HG03565 (cell line): ENCODE results near the gene TAF4B.
"Not testable (repeated sequence)": the region's sequence is repeated elsewhere in the genome, so short reads cannot be mapped to it uniquely, and the experiment has no call there.

Experiments
- ATAC-seq: cut with Tn5 transposase; IDR thresholded peaks from one replicate; pipeline ENCODE4 v1.9.1; 2021; ENCODE audit warnings: mild to moderate bottlenecking, moderate library complexity; ENCODE audit not compliant: unreplicated experiment

TAF4B gene

DNA sequence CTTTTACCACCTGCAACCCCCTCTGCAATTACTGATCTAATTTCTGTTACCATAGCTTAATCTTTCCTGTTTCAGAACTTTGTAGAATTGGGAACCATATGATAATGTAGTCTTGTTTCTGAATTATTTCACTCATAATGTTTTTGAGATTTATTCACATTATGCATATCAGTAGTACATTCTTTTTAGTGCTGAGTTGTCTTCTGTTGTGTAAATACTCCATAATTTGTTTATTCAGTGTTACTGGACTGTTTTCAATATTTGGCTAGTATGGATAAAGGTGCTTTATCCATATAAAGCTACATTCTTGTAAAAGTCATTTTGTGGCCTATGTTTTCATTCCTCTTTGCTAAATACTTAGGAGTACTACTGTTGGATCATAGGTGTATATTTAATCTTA is 152.5 kb downstream of the TAF4B start:
- no peak for ATAC-seq

DNA sequence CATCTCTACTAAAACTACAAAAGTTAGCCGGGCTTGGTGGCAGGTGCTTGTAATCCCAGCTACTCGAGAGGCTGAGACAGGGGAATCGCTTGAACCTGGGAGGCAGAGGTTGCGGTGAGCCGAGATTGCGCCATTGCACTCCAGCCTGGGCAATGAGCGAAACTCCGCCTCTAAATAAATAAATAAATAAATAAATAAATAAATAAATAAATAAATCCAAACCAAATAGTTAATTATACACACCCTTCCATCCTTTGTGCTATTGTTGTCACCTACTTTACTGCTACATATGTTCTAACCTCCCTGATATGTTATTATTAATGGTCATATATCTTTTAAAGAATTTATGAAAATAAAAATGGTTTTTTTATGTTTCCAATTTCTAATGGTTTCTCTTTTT is 155.3 kb downstream of the TAF4B start:
- not testable (repeated sequence) for ATAC-seq

DNA sequence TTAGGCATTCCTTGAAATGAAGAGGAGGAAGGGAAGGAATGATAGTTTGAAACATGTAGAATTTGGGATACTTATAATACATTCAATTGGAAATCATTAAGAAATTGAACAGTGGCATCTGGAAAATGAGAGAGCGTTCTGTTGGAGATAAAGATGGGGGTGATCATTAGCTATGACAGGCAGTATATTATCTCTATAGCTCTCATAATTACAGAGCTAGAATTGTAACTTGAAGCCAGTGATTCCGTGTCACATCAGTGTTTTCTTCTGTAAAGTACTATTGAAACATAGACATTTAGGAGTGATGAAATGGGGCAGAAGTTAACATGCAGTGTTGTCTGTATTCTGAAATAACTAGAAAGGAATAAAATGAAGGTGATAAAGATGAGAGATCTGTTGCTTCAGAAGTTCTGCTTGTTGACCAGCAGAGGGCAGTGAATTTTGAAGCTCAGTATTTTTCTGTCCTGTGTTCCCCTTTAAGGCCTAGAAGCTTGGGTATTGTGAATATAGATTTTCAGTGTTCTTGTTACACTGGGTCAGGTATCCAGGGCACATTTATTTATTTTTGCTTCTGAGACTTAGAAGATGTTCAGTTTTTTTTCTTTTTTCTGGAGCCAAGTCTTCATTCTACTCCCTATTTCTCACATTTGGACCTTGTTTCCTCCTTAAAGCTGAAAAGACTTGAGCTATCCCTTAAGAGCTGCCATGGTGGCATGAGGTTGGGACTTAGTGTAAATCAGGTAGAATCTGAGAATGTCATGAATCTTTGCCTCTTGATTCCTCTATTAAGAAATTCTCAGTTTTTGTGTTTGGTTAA is 157.4 kb downstream of the TAF4B start:
- peak; percentile 76 for ATAC-seq

DNA sequence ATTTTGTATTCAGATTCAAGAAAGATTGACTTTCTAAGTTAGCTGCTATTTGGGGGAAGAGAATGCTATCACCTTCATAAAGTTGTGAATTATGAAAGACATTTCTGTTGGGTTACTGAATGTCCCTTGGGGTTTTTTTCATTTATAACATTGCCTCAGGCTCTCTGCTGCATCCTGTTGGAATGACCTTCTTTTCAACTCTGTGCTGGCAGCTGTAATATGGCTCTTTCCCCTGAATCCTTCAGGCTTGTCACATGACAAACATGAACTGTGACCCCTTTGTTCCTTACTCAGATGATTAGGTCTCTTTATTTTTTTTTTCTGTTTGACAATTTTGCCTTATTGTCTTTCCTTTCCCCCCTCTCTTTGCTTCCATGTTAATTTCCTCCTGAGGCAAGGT is 159.8 kb downstream of the TAF4B start:
- no peak for ATAC-seq

DNA sequence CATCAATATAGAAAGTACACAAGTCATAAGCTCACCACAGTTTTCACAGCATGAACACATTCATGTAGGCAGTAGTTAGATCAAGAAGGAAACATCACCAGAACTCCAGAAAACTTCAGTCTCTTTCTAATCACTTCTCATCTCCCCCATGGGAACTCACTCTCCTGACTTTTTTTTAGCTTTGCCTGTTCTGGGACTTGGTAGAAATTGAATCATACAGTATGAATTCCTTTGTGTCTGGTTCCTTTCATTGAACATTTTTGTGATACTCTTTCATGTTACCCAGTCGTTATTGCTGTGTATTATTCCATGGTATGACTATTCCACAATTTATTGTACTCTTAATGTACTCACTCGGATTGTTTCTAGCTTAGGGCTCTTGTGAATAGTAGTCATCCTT is 160.2 kb downstream of the TAF4B start:
- no peak for ATAC-seq

DNA sequence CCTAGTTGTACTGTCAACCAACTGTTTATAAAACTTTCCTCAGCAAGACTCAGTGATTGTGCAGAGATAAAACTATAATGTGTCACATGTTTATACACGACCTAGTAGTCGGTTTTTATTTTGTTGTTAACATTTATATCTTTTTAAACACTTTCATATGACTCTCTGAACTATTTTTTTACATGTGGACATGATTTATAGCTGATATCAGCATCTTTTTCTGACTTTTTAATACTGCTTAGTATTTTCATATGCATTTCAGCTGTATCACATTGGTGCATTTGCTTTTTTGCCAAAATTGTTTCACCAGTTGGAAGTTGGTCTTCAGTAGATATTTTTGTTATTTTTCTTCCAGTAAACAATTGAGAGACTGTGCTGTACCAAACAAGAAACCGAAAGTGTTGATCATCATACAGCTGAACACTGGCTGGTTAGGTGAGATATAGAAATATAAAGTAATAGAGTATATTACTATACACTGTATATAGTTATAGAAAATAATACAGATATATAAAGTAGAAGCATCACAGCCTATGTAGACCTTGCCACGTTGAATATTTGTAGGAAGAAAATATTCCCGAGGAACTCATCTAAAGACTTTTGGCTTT is 167.9 kb downstream of the TAF4B start:
- no peak for ATAC-seq

- ATAC-seq, result peak; percentile 44
These were observed 170.8 kb downstream of the TAF4B start for GRCh38 chr18:26397019-26397418.

- no peak for ATAC-seq
These were observed 177.2 kb downstream of the TAF4B start for GRCh38 chr18:26403491-26403890.

DNA sequence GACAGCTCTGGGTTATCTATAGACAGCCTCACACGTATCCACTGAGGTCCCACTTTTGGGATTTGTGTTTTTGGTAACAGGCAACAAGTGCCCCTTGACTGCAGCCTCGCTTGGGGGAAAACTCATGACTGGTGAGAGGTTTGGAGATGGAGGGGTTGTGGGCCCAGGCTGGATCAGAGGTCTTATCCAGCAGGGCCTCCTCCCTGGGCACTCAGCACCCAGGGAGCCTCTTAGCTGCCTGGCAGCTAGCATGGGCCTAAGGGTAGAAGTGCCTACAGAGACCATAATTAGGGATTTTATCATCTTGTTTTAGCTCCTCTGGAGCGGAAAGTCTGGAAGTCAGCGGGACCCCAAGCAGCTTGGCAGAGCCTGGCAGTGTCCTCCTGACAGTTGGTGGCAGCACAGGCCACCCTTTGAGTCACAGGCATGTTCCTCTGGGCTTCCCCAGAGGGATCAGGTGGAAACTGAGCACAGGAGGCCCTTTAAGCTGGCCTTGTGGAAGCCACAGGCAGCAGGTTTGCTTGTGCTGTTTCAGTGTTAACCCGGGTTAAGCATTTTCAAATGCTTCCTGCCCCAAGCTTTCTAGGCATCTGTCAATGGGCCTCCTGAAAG is 179.1 kb downstream of the TAF4B start:
- peak; percentile 87 for ATAC-seq

DNA sequence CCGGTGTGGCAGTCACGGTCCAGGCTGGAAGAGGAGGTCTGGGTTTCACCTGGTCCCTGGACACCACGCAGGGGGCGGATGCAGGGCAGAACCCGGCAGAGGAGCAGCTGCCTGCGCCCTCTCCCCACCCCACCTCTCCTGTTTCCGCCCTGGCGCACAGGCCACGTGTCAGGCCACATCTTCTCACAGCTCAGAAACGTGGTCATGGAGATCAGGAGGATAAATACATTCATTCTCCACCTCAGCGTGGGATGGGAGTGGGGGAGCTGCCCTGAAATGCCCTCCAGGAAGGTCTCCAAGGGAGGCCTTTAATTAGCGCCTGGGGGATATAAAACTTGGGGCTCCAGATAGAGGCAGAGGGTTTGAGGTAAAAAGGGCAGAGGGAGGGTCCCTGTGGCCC is 180.1 kb downstream of the TAF4B start:
- ATAC-seq, result no peak

GRCh38 chr18:26406854-26407517 is 180.7 kb downstream of the TAF4B start:
- ATAC-seq, result no peak

DNA sequence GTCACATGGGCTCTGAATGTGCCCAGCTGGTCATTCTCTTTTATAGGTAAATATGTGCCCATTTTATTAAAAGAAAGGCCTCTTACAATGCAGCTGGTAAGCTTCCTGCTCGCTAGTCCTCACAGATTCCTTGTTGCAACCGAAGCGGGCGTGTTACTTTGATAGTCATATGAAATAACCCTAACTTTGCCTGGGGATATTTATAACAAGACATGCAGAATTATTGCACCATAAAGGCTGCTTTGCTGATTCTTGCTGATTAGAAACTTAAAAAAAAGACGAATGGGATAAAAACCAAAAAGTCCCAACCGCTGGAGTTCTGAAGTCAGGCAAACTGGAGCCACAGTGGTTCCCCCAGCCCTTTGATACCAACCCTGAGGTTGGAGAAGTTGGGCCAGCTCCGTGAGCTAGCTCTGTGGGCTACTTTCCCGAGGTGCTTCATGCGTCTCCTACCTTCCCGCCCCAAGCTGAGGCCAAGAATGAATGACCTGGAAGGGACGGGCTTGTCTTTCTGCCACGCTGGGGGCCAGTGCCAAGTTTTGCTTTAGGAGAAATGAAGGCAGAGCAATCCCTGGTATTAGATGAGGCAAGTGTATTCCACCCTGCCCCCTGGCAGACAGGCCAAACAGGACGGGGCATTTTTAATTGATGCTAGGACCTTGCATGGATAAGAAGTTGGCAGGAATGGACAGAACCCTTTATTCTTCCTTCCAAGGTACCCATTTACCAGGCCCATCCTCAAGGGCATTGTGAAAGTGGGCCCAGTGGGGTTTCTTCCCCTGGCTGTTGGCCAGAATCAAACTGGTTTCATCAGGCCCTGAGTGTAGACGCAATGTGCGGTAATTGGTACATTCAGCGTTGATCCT is 181.7 kb downstream of the TAF4B start:
- ATAC-seq, result no peak

DNA sequence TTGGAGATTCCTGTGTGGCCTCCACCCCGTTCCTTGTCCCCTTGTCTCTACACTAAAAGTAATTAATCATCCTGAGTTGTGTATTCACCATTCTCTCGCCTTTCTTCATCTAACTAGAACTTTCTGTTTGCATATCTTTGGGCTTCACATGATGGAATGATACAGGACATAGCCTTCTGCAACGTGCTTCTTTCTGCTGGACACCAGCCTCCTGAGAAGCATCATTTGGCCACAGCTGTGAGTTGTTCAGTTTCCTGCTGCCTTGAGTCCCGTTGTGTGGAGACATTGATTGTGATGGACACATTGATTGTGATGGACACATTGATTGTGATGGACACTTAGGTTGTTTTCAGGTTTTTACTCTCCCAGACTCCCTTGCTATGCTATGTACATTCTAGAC is 182.8 kb downstream of the TAF4B start:
- ATAC-seq, result no peak

GRCh38 chr18:26414901-26415440 is 188.7 kb downstream of the TAF4B start:
- ATAC-seq, result no peak

DNA sequence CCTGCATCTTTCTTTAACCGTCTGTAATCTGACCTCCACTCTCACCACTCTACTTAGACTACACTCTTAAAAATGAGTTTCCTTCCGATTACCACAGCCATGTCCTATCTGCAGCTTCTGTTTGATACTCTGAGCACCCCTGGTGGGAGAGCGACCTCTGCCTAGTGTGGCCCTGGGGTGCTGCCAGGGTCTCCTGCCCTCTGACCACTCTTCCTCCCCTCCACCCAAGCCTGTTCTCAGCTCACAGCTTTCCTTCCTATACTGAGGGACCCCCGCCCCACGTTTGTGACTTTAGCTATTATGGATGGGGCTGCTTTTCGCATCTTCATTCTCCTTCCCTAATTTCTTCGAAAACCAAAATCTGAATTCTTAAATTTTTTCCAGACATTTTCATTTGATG is 189.4 kb downstream of the TAF4B start:
- no peak for ATAC-seq

DNA sequence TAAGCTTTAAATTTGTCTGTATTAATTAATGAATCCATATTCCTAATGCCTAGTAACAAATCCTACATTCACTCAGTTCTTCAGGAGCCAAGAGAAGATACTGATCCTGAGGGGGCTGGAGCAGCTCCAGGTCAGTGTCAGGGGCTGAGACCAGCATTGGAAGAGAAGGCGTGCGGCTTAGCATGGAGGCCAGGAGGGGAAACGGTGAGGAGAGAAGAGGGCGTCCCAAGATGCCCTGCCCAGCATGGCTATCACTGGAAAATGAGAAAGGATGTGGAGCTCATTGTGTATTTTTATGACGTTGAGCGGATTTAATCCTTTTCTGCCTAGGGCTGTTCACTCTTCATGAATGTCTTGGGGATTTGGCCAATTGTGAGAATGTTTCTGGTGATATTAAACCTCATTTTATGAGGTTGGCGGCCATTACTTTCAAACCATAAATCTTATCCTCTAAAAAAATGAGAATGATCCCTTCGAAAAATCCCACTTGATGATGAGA is 190.5 kb downstream of the TAF4B start:
- no peak for ATAC-seq

DNA sequence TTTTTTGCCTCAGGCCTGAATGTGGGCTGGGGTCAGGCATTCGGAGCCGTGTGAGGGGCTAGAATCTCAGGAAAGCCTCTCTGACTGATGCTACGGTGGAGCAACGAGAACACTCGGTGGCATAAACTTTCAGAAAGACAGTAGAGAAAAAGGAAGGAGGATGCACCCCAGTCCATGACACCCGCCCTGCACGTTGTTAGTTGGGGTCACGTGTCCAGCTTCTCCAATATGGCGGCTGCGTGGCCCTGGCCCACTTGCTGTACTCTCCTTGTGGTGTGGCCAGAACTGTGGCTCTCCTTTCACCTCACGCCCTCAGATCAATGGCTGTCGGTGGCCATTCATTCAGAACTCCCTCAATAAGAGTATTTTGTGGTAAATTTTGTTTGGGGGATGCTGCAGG is 190.9 kb downstream of the TAF4B start:
- no peak for ATAC-seq

GRCh38 chr18:26418225-26418624 is 192.0 kb downstream of the TAF4B start:
- no peak for ATAC-seq

DNA sequence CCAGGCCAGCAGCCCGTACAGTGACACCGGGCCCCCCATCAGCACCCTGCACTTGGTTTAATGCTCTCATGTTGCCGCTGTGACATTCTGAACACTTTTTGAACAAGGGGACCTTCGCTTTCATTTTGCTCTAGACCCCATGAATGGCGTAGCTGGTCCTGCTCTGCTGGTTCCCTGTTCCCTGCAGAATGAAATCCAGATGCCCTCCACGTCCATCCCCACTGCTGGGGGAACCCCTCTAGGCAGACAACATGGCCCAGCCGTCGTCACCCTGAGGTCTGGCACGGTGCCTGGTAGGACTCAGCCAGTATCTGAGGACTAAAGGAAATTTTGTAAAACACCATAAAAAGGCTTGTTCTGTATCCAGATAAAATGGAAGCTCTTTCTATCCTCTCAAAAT is 193.5 kb downstream of the TAF4B start:
- ATAC-seq, result no peak

DNA sequence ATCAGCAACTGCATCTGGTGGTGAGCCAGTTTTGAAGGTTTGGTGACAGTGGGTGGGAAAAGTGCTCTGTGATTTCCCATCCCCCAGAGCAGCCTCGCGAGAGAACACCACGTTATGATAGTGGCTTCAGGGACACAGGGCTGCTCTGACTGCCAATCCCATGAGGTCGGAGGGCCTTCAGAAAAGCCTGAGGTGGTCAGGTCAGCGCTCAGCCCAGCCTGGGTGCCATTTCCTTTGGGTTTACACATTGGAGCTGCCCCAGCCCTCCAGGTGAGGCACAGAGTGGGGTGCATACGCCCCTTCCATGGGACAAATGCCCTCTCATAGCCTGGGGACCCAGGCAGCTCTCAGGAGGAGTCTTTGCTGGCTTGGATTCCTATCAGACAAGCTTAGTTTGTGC is 195.3 kb downstream of the TAF4B start:
- ATAC-seq, result no peak
